HepG2 (cell line): Measurements from ENCODE around the gene PSORS1C2. TPM values are rescaled to one million over a fixed set of nuclear protein-coding genes. Genes with fewer than 3 reads are reported as not detected.

ENCODE experiments used
- BHLHE40 ChIP-seq: IDR thresholded peaks from 2 replicates; pipeline ENCODE4 v1.6.1; 2011; ENCODE audit warnings: low read length, improper control_type of control experiment
- EEA1 ChIP-seq: sonication (generic); formaldehyde crosslinking; IDR thresholded peaks from 2 replicates; pipeline ENCODE4 v1.5.1; 2020; ENCODE audit warnings: mild to moderate bottlenecking, missing genetic modification reagents, borderline replicate concordance
- GATA4 ChIP-seq: sonication (generic); IDR thresholded peaks from 2 replicates; pipeline ENCODE4 v1.6.1; 2016; ENCODE audit warnings: antibody characterized with exemption, low read depth, borderline replicate concordance
- HCFC1 ChIP-seq: fragments of 150-350 bp; IDR thresholded peaks from 2 replicates; pipeline ENCODE4 v1.6.1; 2014; ENCODE audit warnings: low read depth, low read length
- HIC2 ChIP-seq: sonication (generic); formaldehyde crosslinking; IDR thresholded peaks from 2 replicates; pipeline ENCODE4 v1.9.0; 2022; ENCODE audit warnings: low read depth, missing genetic modification reagents
- JARID2 ChIP-seq: sonication (generic); formaldehyde crosslinking; IDR thresholded peaks from 2 replicates; pipeline ENCODE4 v1.8.1; 2023; ENCODE audit warnings: missing genetic modification reagents, inconsistent platforms; ENCODE audit not compliant: insufficient replicate concordance
- LBX2 ChIP-seq: sonication (generic); formaldehyde crosslinking; IDR thresholded peaks from 2 replicates; pipeline ENCODE4 v1.5.0; 2020; ENCODE audit warnings: missing genetic modification reagents, mild to moderate bottlenecking, borderline replicate concordance
- MLX ChIP-seq: IDR thresholded peaks from 2 replicates; pipeline ENCODE4 v1.6.1; 2016
- NAIF1 ChIP-seq: sonication (generic); formaldehyde crosslinking; IDR thresholded peaks from 2 replicates; pipeline ENCODE4 v1.5.0; 2020; ENCODE audit warnings: mild to moderate bottlenecking, missing genetic modification reagents, borderline replicate concordance
- NFIC ChIP-seq: IDR thresholded peaks from 2 replicates; pipeline ENCODE4 v1.6.1; 2012; ENCODE audit warnings: mild to moderate bottlenecking, low read length, inconsistent platforms
- SALL1 ChIP-seq: sonication (generic); formaldehyde crosslinking; IDR thresholded peaks from 2 replicates; pipeline ENCODE4 v1.8.0; 2022; ENCODE audit warnings: mild to moderate bottlenecking, missing genetic modification reagents
- SATB2 ChIP-seq: sonication (generic); formaldehyde crosslinking; IDR thresholded peaks from 2 replicates; pipeline ENCODE4 v1.5.0; 2020; ENCODE audit warnings: missing genetic modification reagents
- SP4 ChIP-seq: sonication (generic); formaldehyde crosslinking; IDR thresholded peaks from 2 replicates; pipeline ENCODE4 v1.8.1; 2023; ENCODE audit warnings: mild to moderate bottlenecking, missing genetic modification reagents
- TAF1 ChIP-seq: sonication (generic); formaldehyde crosslinking; IDR thresholded peaks from 2 replicates; pipeline ENCODE4 v1.4.0; 2020; ENCODE audit warnings: missing genetic modification reagents
- THAP8 ChIP-seq: sonication (generic); formaldehyde crosslinking; IDR thresholded peaks from 2 replicates; pipeline ENCODE4 v1.5.1; 2020; ENCODE audit warnings: missing genetic modification reagents, mild to moderate bottlenecking, borderline replicate concordance
- TMF1 ChIP-seq: sonication (generic); formaldehyde crosslinking; IDR thresholded peaks from 2 replicates; pipeline ENCODE4 v1.8.1; 2022; ENCODE audit warnings: low read depth, missing genetic modification reagents
- ZNF138 ChIP-seq: sonication (generic); formaldehyde crosslinking; IDR thresholded peaks from 2 replicates; pipeline ENCODE4 v1.5.0; 2020; ENCODE audit warnings: mild to moderate bottlenecking, low read depth, missing genetic modification reagents
- ZNF264 ChIP-seq: sonication (generic); formaldehyde crosslinking; IDR thresholded peaks from 2 replicates; pipeline ENCODE4 v1.4.0; 2020; ENCODE audit warnings: missing genetic modification reagents
- ZNF441 ChIP-seq: sonication (generic); formaldehyde crosslinking; IDR thresholded peaks from 2 replicates; pipeline ENCODE4 v1.7.0; 2021; ENCODE audit warnings: missing genetic modification reagents, borderline replicate concordance
- ZNF503 ChIP-seq: sonication (generic); formaldehyde crosslinking; IDR thresholded peaks from 2 replicates; pipeline ENCODE4 v1.4.0; 2020; ENCODE audit warnings: missing genetic modification reagents
- ZNF616 ChIP-seq: sonication (generic); formaldehyde crosslinking; IDR thresholded peaks from 2 replicates; pipeline ENCODE4 v1.5.0; 2020; ENCODE audit warnings: low read depth, mild to moderate bottlenecking, missing genetic modification reagents
- ZNF644 ChIP-seq: IDR thresholded peaks from 2 replicates; pipeline ENCODE4 v1.6.1; 2016; ENCODE audit warnings: low read depth
- ZNF740 ChIP-seq: sonication (generic); formaldehyde crosslinking; IDR thresholded peaks from 2 replicates; pipeline ENCODE4 v1.4.0; 2020; ENCODE audit warnings: missing genetic modification reagents
- ZNF746 ChIP-seq: sonication (generic); formaldehyde crosslinking; IDR thresholded peaks from 2 replicates; pipeline ENCODE4 v1.8.0; 2022; ENCODE audit warnings: mild to moderate bottlenecking, missing genetic modification reagents
- ZSCAN22 ChIP-seq: sonication (generic); formaldehyde crosslinking; IDR thresholded peaks from 2 replicates; pipeline ENCODE4 v1.4.0; 2020; ENCODE audit warnings: mild to moderate bottlenecking, missing genetic modification reagents
- polyA plus RNA-seq, 8 experiments: library from polyadenylated mRNA; depleted of rRNA in 3 of 8; stranded (reverse) in 7 of 8; unstranded in 1 of 8; fragments of >200 nt; fragmentation: Illumina TruSeq in 4 of 8; extraction: Trizol in 4 of 8; gene quantifications; 2 replicates each; pipeline versions ENCODE4 v1.2.1 to v1.2.3, GENCODE V29; 2011 to 2016; ENCODE audit warnings: low read depth in 4 of 8, missing spikeins in 1 of 8, mixed read lengths in 1 of 8; ENCODE audit not compliant: insufficient read depth in 1 of 8
- total RNA-seq, 5 experiments: library from RNA; depleted of rRNA; stranded (reverse); fragments of >200 nt; fragmentation: Illumina TruSeq; extraction: Trizol; gene quantifications; 2 replicates each; pipeline ENCODE4 v1.2.3, GENCODE V29; 2016; ENCODE audit warnings: low read depth in 1 of 5

Gene PSORS1C2
- total and polyA plus RNA-seq, 2 of the 13 experiments (the other 11 are each of a cell fraction or from before 2014, with no cell fraction given) = not detected

- TF ChIP-seq HIC2 (CRISPR knock-in tag) (no peak), GATA4 (peak; percentile 67; the same call in 1 of the 2 replicates), SATB2 (CRISPR knock-in tag) (no peak), ZNF616 (CRISPR knock-in tag) (0 out of 2 replicates have a peak, but pooled peaks have one; percentile 56), HCFC1 (no peak), JARID2 (peak; percentile 85), NAIF1 (0 out of 2 replicates have a peak, but pooled peaks have one; percentile 61), ZNF740 (no peak), LBX2 (CRISPR knock-in tag) (no peak; the same call in 1 of the 2 replicates), EEA1 (CRISPR knock-in tag) (no peak), ZSCAN22 (CRISPR knock-in tag) (no peak), ZNF441 (CRISPR knock-in tag) (no peak; the same call in 1 of the 2 replicates), ZNF644 (no peak; the same call in 1 of the 2 replicates), TMF1 (peak; percentile 86; the same call in 1 of the 2 replicates), ZNF746 (CRISPR knock-in tag) (no peak; the same call in 1 of the 2 replicates), SP4 (peak; percentile 59; the same call in 1 of the 2 replicates), BHLHE40 (no peak), TAF1 (peak; percentile 78), NFIC (no peak; the same call in none of the 2 replicates), MLX (CRISPR knock-in tag) (peak; percentile 34; the same call in 1 of the 2 replicates), ZNF503 (CRISPR knock-in tag) (no peak; the same call in 1 of the 2 replicates), ZNF138 (CRISPR knock-in tag) (no peak), ZNF264 (CRISPR knock-in tag) (no peak; the same call in 1 of the 2 replicates), THAP8 (CRISPR knock-in tag) (no peak), SALL1 (CRISPR knock-in tag) (peak; percentile 90)
Measured at GRCh38 chr6:31186052-31186734, 47.3 kb upstream of the PSORS1C2 start (continued).
